Ureter (tissue), 1 donor: Measurements from ENCODE around the gene CRNN. TPM values are rescaled to one million over a fixed set of nuclear protein-coding genes. Genes with fewer than 3 reads are reported as not detected.

Source experiments
- DNase-seq: peaks from one replicate; pipeline ENCODE4 v3.0.0-alpha.2; 2020; ENCODE audit warnings: low spot score
- total RNA-seq: library from RNA; stranded (reverse); gene quantifications from one replicate; pipeline ENCODE4 v1.2.4, GENCODE V29; 2023
- donor health status: DM: yes; HTN: yes; CAD: no.

CRNN gene
- not detected for total RNA-seq

DNA sequence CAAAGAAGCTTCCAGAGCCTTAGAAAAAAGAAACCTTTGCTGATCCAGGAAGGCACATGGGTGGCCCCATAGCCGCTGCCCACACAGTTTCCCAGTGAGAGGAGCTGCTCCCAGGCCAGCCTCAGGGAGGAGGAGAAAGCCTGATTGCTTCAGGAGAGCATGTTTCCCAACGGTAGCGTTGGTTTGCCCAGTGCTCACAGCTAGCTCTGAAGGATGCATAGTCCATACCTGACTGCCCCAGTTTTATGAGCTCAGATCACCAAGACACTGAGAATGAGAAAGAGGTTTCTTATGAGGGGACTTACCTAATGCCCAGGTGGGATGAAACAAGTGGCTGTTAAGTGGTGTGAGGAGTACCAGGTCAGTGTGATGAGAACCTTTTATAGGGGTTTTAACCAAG is at the start of gene CRNN:
TSS of gene CRNN (minus strand) at position 355 of the 400 bp plus-strand sequence. CDS start 2,030 bp downstream, outside the sequence.
- no peak for DNase-seq

DNA sequence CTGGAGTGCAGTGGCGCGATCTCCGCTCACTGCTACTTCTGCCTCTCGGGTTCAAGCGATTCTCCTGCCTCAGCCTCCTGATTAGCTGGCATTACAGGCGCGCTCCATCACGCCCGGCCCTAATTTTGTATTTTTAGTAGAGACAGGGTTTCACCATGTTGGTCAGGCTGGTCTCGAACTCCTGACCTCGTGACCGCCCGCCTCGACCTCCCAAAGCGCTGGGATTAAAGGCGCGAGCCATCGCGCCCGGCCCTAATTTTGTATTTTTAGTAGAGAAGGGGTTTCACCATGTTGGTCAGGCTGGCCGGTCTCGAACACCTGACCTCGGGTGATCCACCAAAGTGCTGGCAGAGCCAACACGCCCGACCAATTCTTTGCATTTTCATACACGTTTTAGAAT is 48.6 kb upstream of the CRNN start:
- no peak for DNase-seq

DNA sequence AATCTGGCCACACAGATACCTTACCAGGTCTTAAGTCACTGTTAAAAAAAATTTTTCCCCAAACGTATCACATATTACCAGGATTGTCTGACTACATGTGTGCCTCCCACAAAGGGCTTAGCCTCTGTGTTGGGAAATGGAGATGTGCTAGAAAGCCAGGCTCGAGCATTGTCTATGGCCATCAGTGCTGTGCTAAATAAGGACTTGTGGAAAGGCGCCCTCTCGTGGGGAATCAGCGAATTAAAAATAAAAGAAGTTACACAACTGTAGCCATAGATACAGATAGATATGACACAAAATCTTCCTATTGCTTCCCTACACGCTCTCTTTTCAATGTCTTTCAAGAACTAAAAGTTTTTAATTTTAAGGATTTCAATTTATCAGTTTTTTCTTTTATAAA is 47.5 kb upstream of the CRNN start:
- no peak for DNase-seq

DNA sequence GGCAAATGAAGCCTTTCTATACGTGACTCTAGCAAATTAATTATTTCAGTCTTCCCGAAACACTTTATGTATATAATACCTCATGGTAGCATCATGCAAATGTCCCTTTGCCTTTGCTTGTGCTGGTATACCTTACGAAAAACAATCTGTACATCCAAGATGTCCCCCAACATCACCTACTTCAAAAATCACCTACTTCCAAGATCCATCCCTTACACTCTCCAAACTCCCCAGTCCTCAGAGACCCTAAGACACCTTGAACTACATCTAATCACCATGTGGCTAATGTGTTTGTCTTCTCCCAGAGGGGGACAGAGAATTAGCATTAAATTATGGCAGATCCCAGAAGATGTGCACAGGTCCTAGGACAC is 46.5 kb upstream of the CRNN start:
- no peak for DNase-seq

DNA sequence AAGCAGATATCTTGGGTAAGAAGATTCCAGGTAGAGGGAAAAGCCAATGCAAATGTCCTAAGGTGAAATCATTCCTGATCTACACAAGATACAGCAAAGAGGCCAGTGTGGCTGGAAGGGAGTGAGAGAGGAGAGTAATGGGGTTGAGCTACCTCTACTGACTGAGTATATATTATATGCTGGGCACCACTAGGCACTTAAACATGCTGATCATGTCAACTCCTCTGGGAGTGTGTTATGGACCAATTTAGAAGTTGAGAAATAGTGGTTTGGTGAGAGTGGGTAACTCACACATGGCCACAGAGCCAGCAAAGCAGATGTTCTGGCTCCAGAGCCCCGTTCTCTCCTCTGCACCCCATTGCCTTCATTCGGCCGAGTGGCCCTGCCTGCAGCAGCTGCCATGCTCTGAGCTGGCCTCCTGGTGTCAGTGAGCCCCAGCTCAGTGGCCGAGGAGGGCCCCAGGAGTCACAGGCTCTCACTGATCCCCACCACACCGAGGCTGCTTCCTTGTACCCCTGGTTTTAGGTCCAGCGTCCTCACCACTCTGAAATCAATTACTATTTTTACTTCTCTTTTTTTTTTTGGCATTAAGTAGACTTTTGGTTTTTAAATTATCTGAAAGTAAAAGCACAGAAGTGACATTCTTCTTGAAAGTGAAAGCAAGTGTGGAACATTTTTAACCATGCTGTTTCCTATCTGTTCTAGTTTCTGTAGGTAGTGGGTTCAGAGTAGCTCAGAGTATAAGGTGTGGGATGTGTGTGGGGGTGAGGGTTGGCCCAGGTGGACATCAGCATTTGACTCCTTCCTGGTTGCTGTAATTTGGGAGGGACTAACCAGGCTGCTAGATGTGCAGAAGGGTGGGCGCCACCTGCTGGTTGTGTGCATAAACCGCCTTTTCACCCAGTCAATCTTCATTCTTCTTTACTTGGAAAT is 45.8 kb upstream of the CRNN start:
- peak; percentile 76 for DNase-seq

DNA sequence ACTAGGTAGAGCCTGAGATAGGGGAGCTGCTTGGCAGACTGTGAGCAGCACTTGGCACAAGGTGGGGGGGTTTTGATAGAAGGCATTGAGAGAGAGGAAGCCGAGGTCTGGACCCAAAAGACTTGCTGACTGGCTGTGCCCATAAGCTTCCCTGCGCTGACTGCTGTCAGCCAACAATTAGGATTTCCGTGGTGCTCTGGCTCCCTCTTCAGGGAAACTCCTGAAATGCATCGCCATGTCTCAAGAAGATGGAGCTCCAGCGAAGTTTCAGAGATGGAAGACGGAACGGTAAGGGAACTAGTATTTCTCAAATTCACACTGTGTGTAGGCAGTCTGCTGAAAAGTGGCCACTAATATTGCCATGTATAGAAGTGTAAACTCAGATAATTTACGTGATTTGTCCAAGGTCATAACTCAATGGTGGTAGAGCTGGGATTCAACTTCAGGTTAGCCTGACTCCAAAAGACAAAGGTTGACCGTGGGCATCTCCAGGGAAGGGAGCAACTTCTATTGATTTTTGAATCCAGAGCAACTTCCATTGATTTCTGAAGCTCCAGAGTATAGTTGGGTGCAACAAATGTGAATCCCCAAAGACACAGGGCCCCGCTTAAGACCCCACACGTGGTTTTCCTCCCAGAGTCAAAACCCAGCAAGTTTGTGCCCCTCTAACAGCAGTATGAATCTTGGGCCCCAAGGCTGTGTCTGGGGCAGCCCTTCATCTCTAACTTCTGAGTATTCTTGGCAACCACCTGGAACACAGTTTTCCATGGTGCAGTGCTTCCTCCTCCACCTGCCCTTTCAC is 44.5 kb upstream of the CRNN start:
- DNase-seq = peak; percentile 87

DNA sequence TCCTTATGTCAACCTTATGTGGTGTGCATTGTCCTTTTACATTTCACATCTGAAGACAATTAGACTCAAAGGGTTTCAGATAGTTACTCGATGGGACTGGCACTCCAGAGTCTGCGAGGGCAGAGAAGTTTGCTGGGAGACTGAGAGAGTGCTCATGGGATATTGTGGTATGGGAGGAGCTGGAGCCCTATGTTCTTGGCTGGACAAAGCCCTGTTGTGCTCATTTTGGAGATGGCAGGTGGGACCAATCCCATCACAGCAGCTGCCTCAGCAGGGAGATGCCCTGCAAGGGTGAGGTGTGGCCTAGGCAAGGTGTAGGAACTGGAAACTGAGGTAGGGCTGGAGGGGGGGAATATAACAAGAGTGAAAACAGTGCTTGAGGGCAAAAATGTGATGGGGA is 43.5 kb upstream of the CRNN start:
- no peak for DNase-seq

DNA sequence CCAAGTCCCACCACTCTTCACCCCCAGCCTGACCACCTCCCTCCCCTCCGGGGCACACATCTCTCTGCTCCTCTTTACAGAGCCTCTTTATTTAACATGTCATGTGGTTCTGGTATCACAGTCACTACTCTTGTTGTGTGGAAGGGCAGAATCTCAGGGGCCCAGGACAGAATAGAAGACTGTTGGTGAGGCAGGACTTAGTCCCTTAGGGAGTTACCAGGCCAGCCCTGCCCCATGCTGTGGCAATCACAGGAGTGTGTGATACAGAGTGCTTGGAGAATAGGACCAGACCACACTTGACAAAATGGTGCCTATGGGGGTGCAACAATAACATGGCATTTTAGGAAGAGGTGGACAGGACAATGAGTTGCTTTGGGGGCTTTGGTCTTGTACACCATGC is 43.0 kb upstream of the CRNN start:
- DNase-seq = no peak

DNA sequence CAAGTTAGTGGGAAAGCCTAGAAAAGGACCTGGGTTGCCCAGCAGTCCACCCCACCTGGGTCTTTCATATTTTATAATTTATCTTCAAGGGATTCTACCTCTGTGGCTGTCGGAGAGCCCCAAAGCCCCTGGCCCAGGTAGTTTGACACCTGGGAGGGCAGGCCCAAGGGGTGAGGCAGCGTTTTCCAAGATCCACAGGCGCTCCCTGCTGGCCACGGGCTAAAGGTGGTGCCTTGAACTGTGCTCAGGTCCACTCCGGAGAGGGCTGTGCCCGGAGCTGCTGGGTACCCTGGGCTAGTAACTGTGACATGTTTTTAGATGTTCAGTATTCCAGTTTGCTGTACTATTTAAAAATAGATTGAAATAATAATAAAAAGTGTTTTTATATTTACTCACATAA is 37.2 kb upstream of the CRNN start:
- no peak for DNase-seq

DNA sequence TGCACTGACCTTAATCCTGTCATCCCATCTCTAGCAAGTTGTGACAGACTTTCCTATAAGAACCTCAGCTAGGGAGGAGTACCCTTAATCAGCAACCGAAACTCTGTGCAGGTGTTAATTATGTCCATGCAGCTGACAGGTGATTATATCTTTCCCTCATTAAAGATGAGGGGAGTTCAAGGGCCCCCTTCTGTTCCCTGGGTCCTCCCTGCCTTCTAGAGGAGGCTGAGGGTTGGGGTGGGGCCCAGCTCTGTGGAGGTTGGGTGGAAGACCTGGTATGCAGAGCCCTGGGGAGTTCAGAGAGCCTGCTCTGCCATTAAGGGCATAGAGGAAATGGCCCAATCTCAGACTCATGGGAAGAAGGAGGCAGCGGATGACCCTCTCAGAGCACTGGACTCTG is 35.6 kb upstream of the CRNN start:
- DNase-seq = no peak

DNA sequence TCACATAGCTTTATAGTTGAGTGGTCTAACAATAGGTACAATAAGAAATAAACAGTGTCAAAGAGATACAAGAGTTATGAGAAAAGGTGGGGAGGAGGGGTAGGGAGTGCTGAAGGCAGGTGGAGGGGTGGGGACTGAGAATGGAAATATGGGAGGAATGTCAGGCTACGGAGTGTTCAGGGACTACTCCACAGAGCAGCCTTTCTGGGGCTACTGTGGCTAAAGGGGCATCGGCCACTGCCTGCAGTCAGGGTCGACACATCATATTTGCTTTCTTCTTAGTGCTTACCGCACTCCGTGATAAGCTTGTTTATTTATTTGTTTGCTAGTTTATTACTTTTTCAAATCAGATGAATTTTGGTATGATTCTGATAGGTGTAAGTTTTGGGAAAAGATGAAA is 34.4 kb upstream of the CRNN start:
- DNase-seq = no peak

DNA sequence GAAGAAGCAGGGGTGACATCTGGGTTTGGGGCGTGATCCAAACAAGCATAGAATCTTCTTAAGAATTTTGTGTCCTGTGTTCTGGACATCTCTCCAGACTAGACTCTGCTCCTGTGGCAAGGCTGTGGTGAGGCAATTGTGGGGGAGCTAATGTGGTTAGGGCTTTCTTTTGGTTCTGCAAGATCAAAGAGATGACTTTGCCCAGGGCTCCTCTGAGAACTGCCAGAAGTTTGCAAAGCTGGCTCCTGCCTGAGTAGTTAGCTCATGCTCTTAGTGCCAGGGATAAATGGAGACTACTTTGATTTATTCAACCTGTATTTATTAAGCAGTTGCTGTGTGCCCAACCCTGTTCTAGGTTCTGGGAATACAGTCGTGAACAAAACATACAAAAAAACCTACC is 34.0 kb upstream of the CRNN start:
- DNase-seq = no peak

DNA sequence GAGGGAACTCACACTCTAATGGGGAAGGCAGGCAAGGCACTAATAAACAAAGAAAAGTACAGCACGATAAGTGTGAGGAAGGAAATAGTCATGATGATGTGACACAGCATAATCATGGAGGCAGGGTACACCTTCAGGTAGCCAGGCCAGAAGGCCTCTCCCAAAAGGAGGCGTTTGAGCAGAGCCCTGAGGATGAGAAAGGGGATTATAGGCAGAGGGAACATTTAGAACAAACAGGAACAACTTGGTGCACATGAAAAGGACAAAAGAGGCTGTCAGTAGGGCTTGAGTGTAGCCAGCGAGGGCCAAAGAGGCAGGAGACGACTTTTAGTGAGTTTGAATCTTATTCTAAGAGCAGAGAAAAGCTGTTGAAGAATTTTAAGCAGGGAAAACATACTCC is 33.4 kb upstream of the CRNN start:
- DNase-seq = no peak

DNA sequence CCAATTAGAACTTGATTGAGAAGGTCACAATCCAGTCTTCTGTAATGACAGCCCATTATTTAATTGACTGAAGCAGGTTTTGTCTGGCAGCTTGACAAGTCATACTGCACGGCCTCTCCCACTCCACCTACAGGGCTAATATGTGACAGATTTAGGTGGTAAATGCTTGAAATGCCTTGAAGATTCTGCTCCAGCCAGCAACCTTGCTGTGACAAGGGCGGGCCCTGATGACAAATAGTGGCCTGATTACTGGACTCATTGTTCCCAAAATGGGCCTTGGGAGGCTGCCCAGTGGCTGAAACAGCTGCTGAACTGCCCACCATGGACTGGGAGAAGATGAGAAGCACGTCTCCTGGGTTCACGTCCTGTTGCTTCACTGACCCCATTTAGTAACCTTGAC is 30.0 kb upstream of the CRNN start:
- no peak for DNase-seq

DNA sequence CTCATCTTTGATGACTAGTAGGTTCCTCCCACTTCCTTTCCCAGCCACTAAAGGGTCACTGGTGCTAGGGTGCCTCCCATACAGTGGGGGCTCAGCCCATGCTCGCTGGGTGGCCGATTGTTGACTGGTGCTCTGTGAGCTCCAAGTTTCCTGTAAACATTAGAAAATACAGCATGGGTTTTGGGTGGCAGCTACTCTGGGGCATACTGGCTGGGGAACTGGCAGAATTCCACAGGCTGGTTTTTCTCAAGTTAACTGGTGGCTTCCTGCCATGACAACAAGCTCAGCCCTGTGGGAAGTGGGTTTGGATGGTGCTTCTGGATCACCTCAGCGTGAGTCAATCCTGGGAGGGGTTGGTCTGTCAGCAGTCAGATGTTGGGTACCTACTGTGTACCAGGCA is 28.7 kb upstream of the CRNN start:
- peak; percentile 81 for DNase-seq

DNA sequence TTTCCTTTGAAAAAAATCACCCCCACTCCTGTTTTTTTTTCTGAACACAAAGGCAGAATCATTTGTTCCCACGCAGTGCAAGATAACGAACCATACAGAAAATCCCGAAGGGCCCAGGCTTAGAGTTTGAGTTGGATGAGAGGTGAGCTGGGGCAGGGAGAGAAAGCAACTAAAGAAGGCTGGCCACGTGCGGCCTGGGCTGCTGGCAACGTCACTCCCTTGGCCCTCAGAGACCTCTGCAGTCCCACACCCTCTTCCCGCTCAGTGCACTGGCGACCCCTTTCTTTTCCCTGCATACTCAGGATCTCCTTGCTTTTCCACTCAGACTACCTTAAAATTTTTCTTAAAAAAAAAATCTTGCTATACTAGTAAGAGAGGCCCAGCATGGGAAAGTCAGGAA is 28.2 kb upstream of the CRNN start:
- DNase-seq = no peak

DNA sequence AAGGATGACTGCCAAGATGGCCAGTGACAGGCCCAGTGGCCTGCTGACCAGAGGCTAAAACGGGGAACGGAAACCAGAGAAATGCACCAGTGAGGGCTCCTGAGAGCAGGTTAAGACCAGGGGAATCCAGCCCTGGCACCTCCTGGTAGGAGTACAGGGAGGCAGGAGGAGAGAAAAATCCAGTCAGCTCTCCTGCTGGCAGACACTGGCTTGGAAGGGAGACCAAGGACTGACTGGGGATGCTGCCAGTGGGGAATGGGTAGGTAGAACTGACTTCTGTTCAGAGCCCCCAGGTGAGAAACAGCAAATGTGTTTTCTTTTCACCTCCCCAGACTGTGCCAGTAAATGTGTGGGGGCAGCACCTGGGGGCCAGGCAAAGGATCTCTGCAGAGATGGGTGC is 27.7 kb upstream of the CRNN start:
- no peak for DNase-seq

DNA sequence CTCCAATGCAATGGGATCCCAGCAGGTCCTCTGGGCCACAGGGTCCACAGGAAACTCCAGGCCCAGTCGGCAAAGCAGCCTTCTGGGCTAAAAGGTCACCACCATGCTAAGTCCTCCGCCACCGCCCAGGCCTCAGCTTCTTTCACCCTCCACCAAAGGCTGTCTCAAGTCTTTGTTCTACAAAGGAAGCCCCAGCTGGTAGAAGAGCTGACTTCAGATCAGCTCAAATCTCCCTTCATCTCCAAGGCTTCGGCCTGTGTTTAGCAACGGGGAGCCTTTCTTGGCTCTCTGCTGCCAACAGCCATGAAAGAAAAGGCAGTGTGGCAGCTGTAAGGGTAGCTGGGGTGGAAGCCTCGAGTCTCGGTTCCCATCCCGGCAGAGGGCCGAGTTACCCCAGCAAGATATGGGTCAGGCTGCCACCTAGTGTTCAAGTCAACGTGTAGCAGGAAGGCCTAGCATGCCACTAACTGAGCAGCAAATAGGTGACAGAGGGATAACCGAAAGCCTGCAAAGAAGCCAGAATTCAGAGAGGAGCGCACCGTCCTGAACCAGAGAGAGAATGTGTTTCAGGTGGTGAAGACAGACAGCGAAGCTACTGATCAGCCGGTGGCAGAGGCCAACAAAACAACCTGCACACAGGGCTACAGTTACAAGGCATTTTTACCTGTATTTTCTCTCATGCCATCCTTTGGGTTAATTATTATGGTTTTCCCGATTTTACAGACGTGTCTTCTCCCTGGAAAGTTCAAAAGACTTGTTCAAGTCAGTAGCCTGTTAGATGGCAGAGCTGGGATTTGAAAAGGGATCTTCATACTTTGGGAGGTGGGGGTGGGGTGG is 26.8 kb upstream of the CRNN start:
- DNase-seq = peak; percentile 77

DNA sequence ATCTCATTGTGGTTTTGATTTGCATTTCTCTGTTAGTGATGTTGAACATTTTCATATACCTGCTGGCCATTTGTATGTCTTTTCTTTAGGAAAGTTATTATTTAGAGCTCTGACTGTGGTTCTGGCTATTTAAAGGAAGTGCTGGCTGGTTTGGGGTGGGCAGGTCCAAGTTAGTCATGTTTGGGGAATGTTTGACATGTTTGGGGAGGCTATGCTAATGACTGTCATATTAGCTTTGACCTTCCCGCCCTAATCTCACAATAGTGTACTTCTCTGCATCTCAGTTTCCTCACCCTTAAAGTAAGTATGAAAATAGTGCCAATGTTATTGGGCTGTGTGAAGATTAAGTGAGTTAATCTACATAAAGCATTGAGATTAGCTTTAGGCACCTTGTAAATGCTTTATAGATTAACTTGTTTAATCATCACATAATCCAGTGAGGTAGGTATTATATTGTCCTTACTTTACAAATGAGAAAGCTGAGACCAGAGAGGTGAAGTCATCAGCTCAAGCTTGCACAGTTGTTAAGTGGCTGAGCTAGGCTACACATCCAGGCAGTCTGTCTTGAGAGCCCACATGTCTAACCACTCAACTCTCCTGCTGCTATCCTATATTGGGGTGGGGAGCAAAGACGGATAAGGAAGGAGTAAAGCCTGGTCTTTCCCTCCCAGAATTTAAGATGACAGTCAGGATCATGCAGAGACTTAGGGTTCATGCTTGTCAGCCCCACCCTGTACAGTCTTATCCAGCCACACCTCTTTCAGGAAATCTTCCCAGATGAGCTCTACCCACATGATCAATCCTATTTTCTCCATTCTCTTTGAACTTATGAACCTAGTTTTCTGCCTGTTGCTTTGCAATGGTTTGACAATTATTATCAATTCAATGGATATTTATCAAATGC is 22.8 kb upstream of the CRNN start:
- DNase-seq = no peak

DNA sequence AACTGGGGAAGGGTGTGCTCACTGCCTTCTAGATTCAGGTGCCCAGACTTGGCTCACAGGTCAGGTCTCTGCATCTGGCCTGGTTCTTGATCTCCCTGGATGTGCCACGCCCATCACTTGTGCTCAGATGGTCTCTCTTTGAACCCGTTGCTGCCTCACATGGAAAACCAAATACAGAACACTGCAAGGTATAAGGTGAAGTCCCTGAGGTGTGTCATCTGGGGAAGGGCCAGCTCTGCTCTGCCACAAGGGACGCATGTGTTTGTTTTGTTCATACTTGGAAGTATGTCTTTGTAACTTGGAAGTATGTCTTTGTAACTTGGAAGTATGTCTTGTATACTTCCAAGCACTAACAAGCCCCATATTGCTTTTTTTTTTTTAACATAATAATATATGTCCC is 13.4 kb upstream of the CRNN start:
- DNase-seq = no peak

DNA sequence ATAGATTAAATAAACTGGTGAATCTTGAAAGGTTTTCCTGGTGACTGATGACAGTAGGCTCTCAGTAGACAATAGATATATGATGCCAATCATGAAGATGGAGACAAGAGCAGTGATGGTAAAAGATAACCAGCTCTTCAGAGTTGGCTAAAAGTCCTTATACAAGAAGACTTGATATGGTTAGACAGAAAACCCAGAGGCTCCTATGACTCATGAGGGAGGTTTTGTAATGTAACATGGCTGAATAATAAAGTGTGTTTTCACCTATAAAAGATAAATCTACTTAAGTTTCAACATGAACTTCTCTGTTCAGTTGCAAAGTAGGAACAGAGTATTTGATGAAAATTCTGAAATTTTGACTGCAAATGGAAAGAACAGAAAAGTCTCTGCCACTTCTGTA is 12.7 kb upstream of the CRNN start:
- no peak for DNase-seq
